HG02610 (cell line): Measurements from ENCODE around the gene TRIM47.

ENCODE experiments used
- ATAC-seq: cut with Tn5 transposase; IDR thresholded peaks from one replicate; pipeline ENCODE4 v1.9.1; 2021; ENCODE audit warnings: mild to moderate bottlenecking, moderate library complexity; ENCODE audit not compliant: unreplicated experiment

Gene TRIM47

GRCh38 chr17:75909051-75909811, 30.9 kb upstream of the TRIM47 start:
- ATAC-seq = no peak

- ATAC-seq = no peak
These were observed 29.8 kb upstream of the TRIM47 start for GRCh38 chr17:75908201-75908600.

- ATAC-seq = no peak
These were observed 27.9 kb upstream of the TRIM47 start for GRCh38 chr17:75906143-75906884.

DNA sequence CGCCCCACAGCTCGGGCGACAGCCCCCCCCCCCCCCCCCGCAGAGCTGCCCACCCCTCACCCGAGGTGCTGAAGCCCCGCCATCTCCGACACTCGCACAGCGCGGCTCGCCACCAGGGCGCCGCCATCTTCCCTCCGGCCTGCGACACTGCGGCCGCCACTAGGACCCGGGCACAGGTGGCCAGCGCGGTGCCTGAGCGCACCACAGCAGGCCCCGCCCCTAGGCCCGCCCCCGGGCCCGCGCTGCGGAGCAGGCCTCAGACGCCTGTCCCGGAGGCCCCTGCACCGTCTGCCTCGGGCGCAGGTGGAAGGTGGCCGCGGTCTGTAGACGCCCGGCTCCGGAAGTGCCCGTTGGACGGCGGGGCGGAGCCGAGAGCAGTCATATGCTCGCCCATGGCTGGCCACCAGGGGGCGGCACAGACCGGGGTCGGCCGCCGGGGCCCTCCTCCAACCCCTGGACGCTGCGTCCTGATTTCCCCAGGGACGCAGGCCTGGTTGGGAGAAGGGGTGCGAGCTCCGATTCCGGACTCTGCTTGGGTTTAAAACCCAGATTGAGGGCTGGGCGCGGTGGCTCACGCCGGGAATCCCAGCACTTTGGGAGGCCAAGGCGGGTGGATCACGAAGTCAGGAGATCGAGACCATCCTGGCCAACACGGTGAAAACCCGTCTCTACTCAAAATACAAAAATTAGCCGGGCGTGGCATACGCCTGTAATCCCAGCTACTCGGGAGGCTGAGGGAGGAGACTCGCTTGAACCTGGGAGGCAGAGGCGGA, 26.6 kb upstream of the TRIM47 start, which contains the start of gene MRPL38:
Gene MRPL38 (minus strand): TSS at position 136 of the 773 bp plus-strand sequence. CDS start 9 bp downstream, at position 127.
- ATAC-seq = peak; percentile 97

- no peak for ATAC-seq
These were observed 24.0 kb upstream of the TRIM47 start for GRCh38 chr17:75902406-75902805.

DNA sequence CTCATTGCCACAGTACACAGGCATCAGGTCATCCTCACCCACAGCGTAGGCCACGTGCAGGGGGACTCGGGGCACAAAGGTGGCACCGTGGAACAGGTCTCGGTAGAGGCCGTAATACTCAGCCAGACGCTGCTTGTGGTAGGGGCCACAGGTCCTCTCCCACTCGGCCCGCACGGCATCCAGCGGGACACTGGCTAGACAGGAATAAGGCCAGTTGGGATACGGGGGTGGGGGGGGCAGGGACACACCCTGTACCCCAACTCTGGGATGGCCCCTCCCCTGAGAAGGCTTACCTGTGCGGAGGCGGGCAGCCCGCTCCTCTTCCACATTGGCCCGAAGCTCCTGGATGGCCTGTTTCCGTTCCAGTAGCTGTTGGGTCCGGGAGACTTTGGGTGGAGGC, 23.3 kb upstream of the TRIM47 start:
- no peak for ATAC-seq

DNA sequence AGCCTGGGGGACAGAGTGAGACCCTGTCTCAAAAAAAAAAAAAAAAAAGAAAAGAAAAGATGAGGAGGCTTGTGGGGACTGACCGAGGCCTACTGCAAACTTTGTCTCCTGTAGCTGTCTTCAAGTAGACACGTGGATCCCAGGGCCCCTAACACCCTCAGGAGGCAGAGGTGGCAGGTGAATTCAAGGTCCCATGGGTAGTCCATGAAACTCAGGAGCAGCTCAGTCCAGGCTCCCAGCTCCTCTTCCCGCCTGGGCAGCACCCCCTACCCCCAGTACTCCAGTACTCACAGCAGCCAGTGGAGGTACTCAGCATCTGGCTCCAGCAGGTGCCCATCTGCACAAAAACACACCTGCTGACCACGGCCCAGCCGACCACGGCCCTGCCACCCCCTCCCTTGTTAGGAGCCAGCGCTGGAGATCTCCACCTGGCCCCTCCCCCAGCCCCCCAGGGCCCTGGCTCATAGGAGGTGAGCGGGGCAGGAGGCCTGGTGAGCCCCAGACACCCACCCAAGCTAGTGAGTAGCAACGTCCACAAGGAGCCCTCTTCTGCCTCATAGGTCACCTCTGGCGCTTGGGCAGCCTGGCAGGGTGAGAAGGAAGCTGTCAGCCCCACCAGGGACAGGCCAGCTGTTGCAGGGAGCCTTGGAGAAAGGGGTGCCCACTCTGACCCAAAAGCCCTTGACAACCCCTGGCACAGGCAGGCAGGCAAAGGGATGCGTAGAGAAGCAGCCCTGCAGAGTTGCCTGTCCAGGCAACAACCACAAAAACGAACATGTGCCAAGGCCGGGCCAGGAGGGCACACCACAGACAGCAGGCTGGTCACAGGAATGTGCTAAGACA, 22.5 kb upstream of the TRIM47 start:
- ATAC-seq = no peak

DNA sequence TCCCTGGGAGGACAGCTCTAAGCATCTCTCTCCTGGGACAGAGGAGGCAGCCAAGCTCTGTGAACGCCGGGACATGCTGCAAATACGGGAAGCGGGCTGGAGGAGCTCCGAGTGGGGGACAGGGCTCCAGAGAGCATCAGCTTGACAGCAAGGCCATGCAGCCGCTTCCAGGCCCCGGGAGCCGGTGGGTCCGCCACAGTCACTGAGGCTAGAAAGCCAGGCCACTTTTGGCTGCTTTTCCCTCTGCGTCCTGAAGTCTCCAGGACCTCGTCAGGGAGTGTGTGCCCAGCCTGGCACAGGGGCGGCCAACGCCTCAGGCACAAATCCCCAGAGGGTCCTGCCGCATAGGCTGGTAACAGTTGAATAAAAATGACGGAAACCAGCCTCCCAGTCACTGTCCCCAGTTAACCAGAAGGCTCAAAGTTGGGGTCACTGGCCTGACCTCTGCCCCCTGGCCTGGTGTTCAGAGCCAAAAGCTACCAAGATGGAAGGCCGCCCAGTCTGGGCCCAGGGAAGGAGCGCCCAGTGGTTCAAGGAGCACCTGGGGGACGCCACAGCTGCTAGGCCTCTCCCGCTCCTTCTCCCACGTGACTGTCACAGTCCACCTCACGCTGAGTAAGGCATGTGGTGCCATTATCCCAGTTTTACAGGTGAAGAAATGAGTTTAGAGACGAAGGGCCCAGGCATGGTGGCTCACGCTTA, 21.5 kb upstream of the TRIM47 start:
- ATAC-seq = no peak

DNA sequence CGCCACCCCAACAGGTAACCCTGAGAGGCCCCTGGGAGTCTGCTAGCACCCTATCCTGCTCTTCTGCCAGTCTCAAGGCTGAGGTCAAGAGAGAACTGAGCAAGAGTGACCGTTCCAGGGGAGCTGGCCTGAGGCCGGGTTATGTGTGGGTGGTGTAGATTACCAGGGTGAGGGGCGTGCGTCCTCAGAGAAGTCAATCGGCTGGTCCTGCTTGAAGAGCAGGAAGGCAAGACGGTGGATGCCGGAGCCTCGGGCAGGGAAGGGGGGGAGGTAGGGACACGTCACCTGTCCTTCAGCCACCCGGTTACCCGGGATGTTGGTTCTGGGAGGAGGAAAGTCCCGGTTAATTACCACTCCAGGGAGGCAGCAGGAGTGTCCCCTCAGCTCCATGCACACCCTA, 21.0 kb upstream of the TRIM47 start:
- ATAC-seq = no peak

DNA sequence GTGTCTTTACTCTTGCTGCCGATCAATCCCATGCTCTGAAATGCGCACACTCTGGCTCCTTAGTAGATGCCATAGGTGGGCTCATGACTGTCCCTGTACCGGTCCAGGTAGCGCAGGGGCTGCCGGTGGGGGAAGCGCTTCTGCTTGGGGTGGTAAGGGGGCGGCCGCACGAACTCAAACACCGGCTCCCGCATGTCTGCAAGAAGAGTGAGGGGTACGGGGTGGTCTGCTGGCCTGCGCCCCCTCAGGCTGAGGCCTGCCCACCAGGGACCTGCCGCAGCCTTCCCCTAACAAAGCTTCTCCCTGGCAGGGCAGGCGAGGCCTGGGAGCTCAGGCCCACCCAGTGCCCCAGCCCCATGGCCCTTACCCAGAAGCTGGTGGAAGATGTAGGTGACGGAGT, 20.4 kb upstream of the TRIM47 start:
- no peak for ATAC-seq

DNA sequence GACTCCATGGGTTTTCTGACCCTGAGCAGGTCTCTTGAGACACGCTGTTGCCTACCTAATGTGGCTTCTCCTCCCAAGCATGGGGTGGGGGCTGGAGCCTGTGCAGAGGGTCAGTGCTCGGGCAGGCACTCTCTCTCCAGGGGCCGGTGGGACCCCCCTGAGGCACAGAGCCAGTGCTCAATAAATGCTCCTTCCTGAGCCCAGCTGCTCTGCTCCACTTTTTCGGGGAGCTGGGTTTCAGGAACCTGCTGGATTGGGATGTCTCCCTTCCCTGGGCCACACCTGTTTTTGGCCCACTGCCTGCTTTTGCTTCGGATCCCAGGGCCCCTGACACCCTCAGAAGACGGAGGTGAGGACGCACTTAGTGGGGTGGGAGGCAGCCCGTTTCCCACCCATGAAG, 19.7 kb upstream of the TRIM47 start:
- no peak for ATAC-seq

DNA sequence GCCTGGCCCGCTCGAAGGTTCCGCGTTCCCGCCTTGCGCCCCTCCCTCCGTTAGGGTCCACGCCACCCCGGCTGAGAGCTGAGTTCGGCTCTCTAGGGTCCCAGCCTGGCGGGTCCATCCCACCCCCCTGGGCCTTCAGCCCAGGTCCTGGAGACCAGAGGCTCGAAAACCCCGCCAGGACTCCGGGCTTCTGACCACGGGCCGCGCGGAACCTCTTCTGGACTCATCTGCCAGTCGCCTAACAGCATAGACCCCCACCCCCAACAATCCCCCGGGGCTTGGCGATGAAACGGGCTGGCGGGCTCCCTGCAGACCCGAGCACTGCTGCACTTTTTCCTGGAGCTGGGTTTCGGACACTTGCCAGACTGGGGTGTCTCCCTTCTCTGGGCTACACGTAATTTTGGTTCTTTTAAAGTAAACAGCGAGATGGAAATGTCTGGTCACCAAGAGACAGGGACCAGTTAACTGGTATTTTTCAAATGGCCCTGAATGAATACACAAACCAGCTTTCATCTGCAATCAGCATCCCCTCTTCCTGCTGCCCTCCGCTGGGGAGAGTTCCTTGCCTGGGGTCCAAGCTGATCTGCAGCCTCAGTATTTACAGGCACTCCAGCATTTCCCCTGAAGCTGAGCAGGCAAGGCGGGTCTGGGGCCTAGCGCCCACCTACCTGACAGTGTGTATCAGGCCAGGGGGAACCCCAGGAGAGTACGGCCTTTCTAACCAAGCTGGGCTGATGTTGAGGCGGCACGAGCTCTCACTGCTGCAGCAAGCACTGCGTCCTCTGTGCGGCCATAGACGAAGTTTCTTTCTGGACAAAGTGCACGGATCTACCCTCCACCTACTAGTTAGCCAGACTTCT, 19.0 kb upstream of the TRIM47 start:
- no peak for ATAC-seq

GRCh38 chr17:75896415-75897159, 18.2 kb upstream of the TRIM47 start, which contains the start of gene TRIM65:
TSS of gene TRIM65 (minus strand) at chr17:75896951. CDS start at chr17:75896937, 14 bp downstream.
- peak; percentile 52 for ATAC-seq

- ATAC-seq = no peak
These were observed 17.2 kb upstream of the TRIM47 start for GRCh38 chr17:75895370-75896155.

DNA sequence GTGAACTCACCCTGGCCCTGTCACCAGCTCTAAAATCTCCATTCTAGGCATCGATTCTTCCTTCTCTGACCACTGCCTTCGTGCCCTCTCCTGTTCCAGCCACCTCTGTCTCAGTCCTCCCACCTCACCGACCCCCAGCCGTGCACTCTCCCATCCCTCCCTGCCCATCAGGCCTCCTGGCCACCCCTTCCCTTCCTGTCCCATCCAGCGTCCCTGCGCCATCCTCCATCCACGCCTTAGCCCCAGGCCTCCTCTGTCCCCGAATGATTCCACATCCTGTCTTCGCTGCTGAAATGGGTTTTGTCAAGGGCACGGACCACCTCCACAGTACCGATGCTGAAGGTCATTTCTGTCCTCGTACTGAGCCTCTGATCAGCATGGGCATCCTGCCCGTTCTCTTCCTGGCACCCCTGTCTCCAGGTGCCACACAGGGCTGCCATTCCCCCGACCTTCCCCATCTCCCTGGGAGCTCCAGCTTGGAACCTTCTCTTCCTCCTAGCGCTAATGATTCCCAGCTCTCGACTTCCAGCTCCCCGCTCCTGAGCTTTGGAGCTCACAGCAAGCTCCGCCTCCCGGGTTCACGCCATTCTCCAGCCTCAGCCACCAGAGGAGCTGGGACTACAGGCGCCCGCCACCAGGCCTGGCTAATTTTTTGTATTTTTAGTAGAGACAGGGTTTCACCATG, 15.8 kb upstream of the TRIM47 start:
- no peak for ATAC-seq

DNA sequence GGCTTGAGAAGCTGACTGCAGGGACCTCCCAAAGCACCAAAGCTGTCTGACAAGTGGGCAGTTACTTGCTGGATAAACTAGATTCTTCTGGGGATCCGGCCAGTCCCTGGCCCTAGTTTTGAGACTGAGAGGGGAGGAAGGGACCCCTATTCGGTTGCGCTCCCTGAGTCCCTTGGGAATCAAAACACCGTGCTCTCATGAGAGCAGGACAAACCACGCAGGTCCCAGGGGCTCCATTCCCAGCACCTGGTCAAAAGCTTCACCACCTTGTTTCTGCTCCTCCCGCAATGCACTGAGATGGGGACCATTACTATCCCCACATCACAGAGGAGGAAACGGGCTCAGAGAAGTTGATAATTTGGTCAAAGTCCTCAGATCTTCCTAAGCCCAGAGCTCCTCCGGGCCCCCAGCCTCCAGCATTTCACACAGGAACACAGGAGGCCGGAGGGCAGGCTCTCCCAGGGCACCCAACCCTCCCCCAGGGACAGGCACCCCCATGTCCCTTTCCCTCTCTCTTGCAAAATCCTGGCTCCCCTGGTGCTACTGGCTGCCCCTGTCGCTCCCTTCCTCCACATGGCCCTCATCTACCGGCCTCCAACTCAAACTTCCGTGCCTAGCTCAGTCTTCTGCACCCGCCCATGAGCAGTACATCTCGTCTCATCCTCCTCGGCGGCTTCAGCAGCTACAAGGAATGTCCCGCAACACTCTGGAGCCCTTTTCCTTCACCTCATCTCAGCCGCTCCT, 15.1 kb upstream of the TRIM47 start:
- ATAC-seq = no peak
